Measurements from ENCODE around the gene ARFRP1. TPM values are rescaled to one million over a fixed set of nuclear protein-coding genes. Genes with fewer than 3 reads are reported as not detected.

ARFRP1 gene
- polyA plus RNA-seq, 3 donors: 18.2 to 31.1 (median 20.7) TPM

DNA sequence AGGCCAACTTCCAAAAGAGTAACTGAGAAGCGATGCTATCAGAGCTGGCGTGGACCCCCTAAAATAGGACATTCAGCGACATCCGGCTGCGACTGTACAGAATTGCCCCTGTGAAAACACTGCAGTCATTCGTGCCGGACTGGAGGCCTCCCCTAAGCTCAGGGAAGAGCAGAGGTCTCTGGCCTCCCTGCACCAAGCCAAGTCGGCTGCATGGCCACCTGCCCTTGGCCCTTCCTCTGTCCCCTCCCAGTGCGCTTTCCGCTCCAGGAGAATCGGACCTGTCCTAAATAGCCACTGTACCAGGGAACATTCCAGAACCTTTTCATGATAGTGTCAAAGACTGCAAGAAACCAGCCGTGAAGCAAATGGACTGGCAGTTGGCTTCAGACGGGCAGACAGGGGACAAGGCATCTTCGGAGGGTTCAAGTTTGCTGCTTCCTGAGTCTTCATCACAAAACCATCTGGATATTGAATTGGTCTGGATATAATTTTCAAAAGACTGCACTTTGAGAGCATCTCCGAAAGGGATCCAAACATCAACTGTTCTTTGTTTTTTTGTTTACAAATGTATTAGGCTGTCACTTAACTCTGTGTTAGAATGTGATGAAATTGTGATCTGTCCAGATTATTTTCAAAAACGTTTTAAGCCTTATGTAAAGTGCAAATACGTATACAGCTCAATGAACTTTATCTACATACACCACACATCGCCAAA lies 48.3 kb upstream of the ARFRP1 start:
- H3K9me3 Mint-ChIP-seq: no peaks in the 10 kb centered on the region
- 94% methylated on average over 17 of the region's 18 CpGs for WGBS (ENCODE audit: insufficient coverage)

GRCh38 chr20:63754008-63754407 lies 46.2 kb upstream of the ARFRP1 start:
- H3K36me3 ChIP-seq (replicated peaks in 1 of 2; ENCODE audit: control insufficient read depth in 1 of 2, insufficient read depth in 2 of 2, low read length in 2 of 2): no peaks in the 10 kb centered on the region
- H3K9me3 ChIP-seq (replicated peaks in 1 of 2; ENCODE audit: control insufficient read depth in 1 of 2, insufficient read depth in 1 of 2, low read length in 2 of 2): no peaks in the 10 kb centered on the region
- H3K9me3 Mint-ChIP-seq: no peaks in the 10 kb centered on the region
- H3K27me3 Mint-ChIP-seq (ENCODE audit: low read depth in 3 of 3): peaks cover 2 to 10% (median 4%) of the 10 kb centered on the region in 3 donors
- no peaks in the 10 kb centered on the region for H3K4me1 Mint-ChIP-seq
- no peaks in the 10 kb centered on the region for H3K36me3 Mint-ChIP-seq
- no peak overlapping the region for H2AFZ ChIP-seq (ENCODE audit: insufficient read depth, low read depth, low read length, poor library complexity, severe bottlenecking)
- no peak overlapping the region for H3K9ac ChIP-seq (ENCODE audit: insufficient read depth, low read length, poor library complexity, severe bottlenecking)
- DNase-seq: no peak
- H3K27ac Mint-ChIP-seq: no peak overlapping the region
- intact Hi-C loops (cut with micrococcal nuclease): no loop called here
- WGBS (ENCODE audit: insufficient coverage): 87% methylated on average over 11 of the region's 16 CpGs
- no peaks in the 10 kb centered on the region for H3K27me3 ChIP-seq (ENCODE audit: control insufficient read depth in 2 of 2, insufficient read depth in 2 of 2, low read length in 2 of 2)
- no peak overlapping the region for H3K4me2 ChIP-seq (replicated peaks; ENCODE audit: extremely low read depth, low read length, poor library complexity, severe bottlenecking)
- TF ChIP-seq CTCF (IDR thresholded peaks at IDR 0.05): no peak
- no peak overlapping the region for H3K4me3 ChIP-seq (replicated peaks in 1 of 3; ENCODE audit: low read depth in 2 of 3, low read length in 3 of 3)
- H3K27ac ChIP-seq (ENCODE audit: low read depth in 1 of 2, low read length in 2 of 2): no peak overlapping the region
- H4K20me1 ChIP-seq (ENCODE audit: insufficient read depth, low read length): no peaks in the 10 kb centered on the region
- no peak overlapping the region for H3K4me3 Mint-ChIP-seq
- H3K79me2 ChIP-seq (ENCODE audit: insufficient read depth, low read length): no peaks in the 10 kb centered on the region
- no peaks in the 10 kb centered on the region for H3K4me1 ChIP-seq (ENCODE audit: control insufficient read depth in 1 of 2, insufficient read depth in 2 of 2, low read length in 2 of 2)

More for the DNA sequence above, 48.3 kb upstream of the ARFRP1 start:
- Histone ChIP-seq H3K4me1 (ENCODE audit: control insufficient read depth in 1 of 2, insufficient read depth in 2 of 2, low read length in 2 of 2) (no peaks in the 10 kb centered on the region), H3K4me2 (replicated peaks; ENCODE audit: extremely low read depth, low read length, poor library complexity, severe bottlenecking) (no peak overlapping the region), H3K79me2 (ENCODE audit: insufficient read depth, low read length) (no peaks in the 10 kb centered on the region), H3K27me3 (ENCODE audit: control insufficient read depth in 2 of 2, insufficient read depth in 2 of 2, low read length in 2 of 2) (no peaks in the 10 kb centered on the region), H3K27ac (ENCODE audit: low read depth in 1 of 2, low read length in 2 of 2) (no peak overlapping the region), H3K36me3 (replicated peaks in 1 of 2; ENCODE audit: control insufficient read depth in 1 of 2, insufficient read depth in 2 of 2, low read length in 2 of 2) (no peaks in the 10 kb centered on the region), H2AFZ (ENCODE audit: insufficient read depth, low read depth, low read length, poor library complexity, severe bottlenecking) (no peak overlapping the region), H4K20me1 (ENCODE audit: insufficient read depth, low read length) (no peaks in the 10 kb centered on the region), H3K9me3 (replicated peaks in 1 of 2; ENCODE audit: control insufficient read depth in 1 of 2, insufficient read depth in 1 of 2, low read length in 2 of 2) (no peaks in the 10 kb centered on the region), H3K4me3 (replicated peaks in 1 of 3; ENCODE audit: low read depth in 2 of 3, low read length in 3 of 3) (no peak overlapping the region), H3K9ac (ENCODE audit: insufficient read depth, low read length, poor library complexity, severe bottlenecking) (no peak overlapping the region)
- no peak for DNase-seq
- H3K4me1 Mint-ChIP-seq: peaks cover 3% of the 10 kb centered on the region
- TF ChIP-seq CTCF (IDR thresholded peaks at IDR 0.05): no peak
- intact Hi-C loops (cut with micrococcal nuclease): no loop called here
- no peak overlapping the region for H3K4me3 Mint-ChIP-seq
- H3K36me3 Mint-ChIP-seq: no peaks in the 10 kb centered on the region
- H3K27me3 Mint-ChIP-seq (ENCODE audit: low read depth in 3 of 3): peaks cover 4 to 9% (median 7%) of the 10 kb centered on the region in 3 donors
- H3K27ac Mint-ChIP-seq: peak overlapping the region in 1 of 7 donors; percentile 6

Measured in CD14-positive monocyte (primary cell).